Endothelial cell of umbilical vein (primary cell): ENCODE measurements around the gene TBC1D24. TPM values are rescaled to one million over a fixed set of nuclear protein-coding genes. Genes with fewer than 3 reads are reported as not detected.
A peak's percentile ranks its signal among the peaks of the same experiment; 100 is the strongest.

Experiments
- BruUV-seq: library from RNA; stranded (reverse); fragments of 400-500 nt; replicated peaks from 2 replicates; lab custom pipeline; 2021; lab: Mats Ljungman, UMichigan
- CTCF ChIA-PET: fragments of 300-600, 350-600 bp; sonication (Branson Sonifier 250); formaldehyde crosslinking; loops from one replicate; lab custom pipeline; 2021; ENCODE audit warnings: antibody characterized with exemption, inconsistent platforms; lab: Charles Lee
- POLR2A ChIA-PET: fragments of 300-600, 350-600 bp; sonication (Branson Sonifier 250); formaldehyde crosslinking; loops from one replicate; lab custom pipeline; 2021; ENCODE audit warnings: antibody characterized with exemption, inconsistent platforms; lab: Charles Lee
- DNase-seq: peaks from one replicate; pipeline ENCODE4 v3.0.0-alpha.2; 2011; ENCODE audit warnings: low read depth, low spot score
- FAIRE-seq: peaks from 2 replicates; lab custom pipeline; 2011; peaks lifted over from hg19 to GRCh38; lab: Jason Lieb, UNC
- H2AFZ ChIP-seq: 2 replicates; pipeline ENCODE4 v1.6.0; 2012; ENCODE audit warnings: low read depth, low read length, control low read depth, inconsistent platforms
- H3K27ac ChIP-seq: 2 replicates; pipeline ENCODE4 v1.5.1; 2011; ENCODE audit warnings: low read depth, mild to moderate bottlenecking, control low read depth, low read length, moderate library complexity; ENCODE audit not compliant: insufficient read depth
- H3K27me3 ChIP-seq, 2 experiments: 2 replicates each; pipeline versions ENCODE4 v1.6.0 to v1.6.1; 2011; ENCODE audit warnings: low read length in 2 of 2, mixed read lengths in 1 of 2; ENCODE audit not compliant: control insufficient read depth in 2 of 2, insufficient read depth in 2 of 2
- H3K36me3 ChIP-seq, 2 experiments: 2 replicates in 1 of 2; 3 replicates in 1 of 2; pipeline ENCODE4 v1.5.1; 2011; ENCODE audit warnings: low read length in 2 of 2, mild to moderate bottlenecking in 1 of 2, moderate library complexity in 1 of 2; ENCODE audit not compliant: control insufficient read depth in 2 of 2, insufficient read depth in 2 of 2; ENCODE audit errors: extremely low read depth in 1 of 2
- H3K4me1 ChIP-seq: 3 replicates; pipeline ENCODE4 v1.5.1; 2011; ENCODE audit warnings: mild to moderate bottlenecking, low read length; ENCODE audit not compliant: control insufficient read depth, insufficient read depth; ENCODE audit errors: extremely low read depth
- H3K4me2 ChIP-seq: 2 replicates; pipeline ENCODE4 v1.6.1; 2011; ENCODE audit warnings: low read length, control low read depth, mixed read lengths; ENCODE audit not compliant: insufficient read depth
- H3K4me3 ChIP-seq, 3 experiments: fragments of 200-600 bp in 1 of 3; sonication (generic), shearing (Covaris generic) in 1 of 3; replicated peaks in 1 of 3; 2 replicates each; pipeline ENCODE4 v1.5.1; 2011 to 2016; ENCODE audit warnings: control low read depth in 3 of 3, low read length in 3 of 3, mild to moderate bottlenecking in 2 of 3, inconsistent platforms in 1 of 3, low read depth in 1 of 3, moderate library complexity in 1 of 3; ENCODE audit not compliant: insufficient read depth in 1 of 3
- H3K79me2 ChIP-seq: 2 replicates; pipeline ENCODE4 v1.6.0; 2012; ENCODE audit warnings: low read length, inconsistent platforms; ENCODE audit not compliant: control insufficient read depth, insufficient read depth
- H3K9ac ChIP-seq: replicated peaks from 2 replicates; pipeline ENCODE3; 2011; ENCODE audit warnings: low read length, control low read depth; ENCODE audit not compliant: insufficient read depth; ENCODE audit errors: extremely low read depth
- H3K9me1 ChIP-seq: replicated peaks from 3 replicates; pipeline ENCODE4 v1.6.0; 2011; ENCODE audit warnings: mild to moderate bottlenecking, low read length; ENCODE audit not compliant: control insufficient read depth, insufficient read depth; ENCODE audit errors: extremely low read depth
- H3K9me3 ChIP-seq: replicated peaks from 2 replicates; pipeline ENCODE4 v1.5.1; 2012; ENCODE audit warnings: low read length, inconsistent platforms; ENCODE audit not compliant: control insufficient read depth, insufficient read depth
- H4K20me1 ChIP-seq: replicated peaks from 2 replicates; pipeline ENCODE3; 2011; ENCODE audit warnings: mild to moderate bottlenecking, low read length; ENCODE audit not compliant: control insufficient read depth, insufficient read depth; ENCODE audit errors: extremely low read depth
- CTCF ChIP-seq, 2 donors: IDR thresholded peaks; 1 replicate in 1 of 2; 2 replicates in 1 of 2; pipeline ENCODE4 v1.5.1; 2011; ENCODE audit warnings: low read length in 2 of 2, mild to moderate bottlenecking in 2 of 2, moderate library complexity in 2 of 2, control low read depth in 1 of 2, inconsistent platforms in 1 of 2, low read depth in 1 of 2; ENCODE audit not compliant: insufficient read depth in 1 of 2; ENCODE audit errors: extremely low read depth in 1 of 2
- EZH2 ChIP-seq: IDR thresholded peaks from 2 replicates; pipeline ENCODE4 v1.6.1; 2012; ENCODE audit warnings: borderline replicate concordance, low read depth, mild to moderate bottlenecking, moderate library complexity, low read length, inconsistent platforms; ENCODE audit not compliant: severe bottlenecking
- FOS ChIP-seq: IDR thresholded peaks from 2 replicates; pipeline ENCODE4 v1.6.1; 2011; ENCODE audit warnings: mild to moderate bottlenecking, low read length, moderate library complexity, borderline replicate concordance; ENCODE audit not compliant: insufficient read depth
- GATA2 ChIP-seq: IDR thresholded peaks from 2 replicates; pipeline ENCODE4 v1.7.0; 2011; ENCODE audit warnings: low read depth, mild to moderate bottlenecking, moderate library complexity, mixed read lengths, low read length; ENCODE audit not compliant: insufficient read length, insufficient read depth
- JUN ChIP-seq: IDR thresholded peaks from 2 replicates; pipeline ENCODE4 v1.6.1; 2011; ENCODE audit warnings: borderline replicate concordance, low read depth; ENCODE audit not compliant: insufficient read length, insufficient read depth
- MAX ChIP-seq: IDR thresholded peaks from 2 replicates; pipeline ENCODE4 v1.6.1; 2011; ENCODE audit not compliant: insufficient read depth, insufficient read length
- MYC ChIP-seq: IDR thresholded peaks from one replicate; pipeline ENCODE4 v1.6.1; 2011; ENCODE audit warnings: mild to moderate bottlenecking, low read depth, low read length
- POLR2A ChIP-seq: IDR thresholded peaks from 2 replicates; pipeline ENCODE4 v1.6.1; 2012; ENCODE audit warnings: low read depth, mild to moderate bottlenecking, control low read depth, low read length
- POLR2AphosphoS5 ChIP-seq: IDR thresholded peaks from 2 replicates; pipeline ENCODE4 v1.6.1; 2012; ENCODE audit warnings: low read depth, mild to moderate bottlenecking, control low read depth, low read length, moderate library complexity; ENCODE audit not compliant: insufficient read depth
- dilution Hi-C: fragments of 300-500 bp; cut with MboI; formaldehyde crosslinking; loops from one replicate; pipeline ENCODE4 v1.15.0; 2019; ENCODE audit warnings: low sequenced_read_pairs; ENCODE audit not compliant: extremely low pct_ligation_motif_present
- intact Hi-C: fragments of 100-400 bp; cut with micrococcal nuclease; formaldehyde crosslinking; loops from one replicate; pipeline ENCODE4 v1.10.0; 2022
- polyA plus RNA-seq, 4 experiments: library from polyadenylated mRNA; depleted of rRNA in 3 of 4; stranded (reverse) in 3 of 4; unstranded in 1 of 4; fragments of >200 nt; gene quantifications; 2 replicates each; pipeline versions ENCODE4 v1.2.1 to v1.2.3, GENCODE V29; 2011 to 2012; ENCODE audit warnings: missing spikeins in 1 of 4
- total RNA-seq: library from RNA; stranded (reverse); gene quantifications from 2 replicates; pipeline ENCODE4 v1.2.3, GENCODE V29; 2021

The TBC1D24 gene
- total and polyA plus RNA-seq, 2 donors (not counting 3 experiments of a cell fraction or from before 2014, with no cell fraction given) = 8.1 to 22.8 TPM

GRCh38 chr16:2531371-2531695 is 56.4 kb downstream of the TBC1D24 start, which contains the start of gene CEMP1:
Gene CEMP1 (minus strand): TSS chr16:2531408. CDS start chr16:2531073, 335 bp downstream.
- Histone ChIP-seq H2AFZ (peak within 1 kb of the TSS; percentile 48), H3K4me2 (peak within 1 kb of the TSS; percentile 75), H3K27ac (no peak within 1 kb of the TSS), H4K20me1 (no peaks in the 10 kb centered on the region), H3K9me3 (no peaks in the 10 kb centered on the region), H3K9me1 (no peaks in the 10 kb centered on the region), H3K79me2 (no peaks in the 10 kb centered on the region), H3K27me3 (no peaks in the 10 kb centered on the region), H3K9ac (peak within 1 kb of the TSS; percentile 59), H3K36me3 (peaks cover 2 to 27% of the 10 kb centered on the region in 2 experiments), H3K4me1 (peaks cover 13% of the 10 kb centered on the region), H3K4me3 (peak within 1 kb of the TSS; percentile 41 to 62 (median 62))
- dilution Hi-C loops (no loop called here), intact Hi-C loops (no loop called here)
- no peak for DNase-seq
- no peak for FAIRE-seq
- no peak for TF ChIP-seq JUN
- no peak for TF ChIP-seq MAX
- TF ChIP-seq FOS = no peak
- TF ChIP-seq POLR2A = no peak
- no peak for TF ChIP-seq POLR2AphosphoS5
- TF ChIP-seq EZH2 = no peak
- no peak for TF ChIP-seq MYC
- TF ChIP-seq CTCF (IDR thresholded peaks at IDR 0.05; ENCODE audit: extremely low read depth in 1 of 2, insufficient read depth in 1 of 2, low read depth in 1 of 2, low read length in 2 of 2) = no peak
- TF ChIP-seq GATA2 = no peak
- CTCF ChIA-PET = interaction anchor here (1.2 kb wide), 1 partner anchor 11 kb away, joined by 3 read pairs; the partner anchor contains the start of gene AMDHD2
- POLR2A ChIA-PET = interaction anchor here (0.8 kb wide), 1 partner anchor 11 kb away, joined by 6 read pairs; the partner anchor contains the start of gene AMDHD2
- BruUV-seq = no TSS peak
